Esophagus muscularis mucosa (tissue), 3 donors: ENCODE measurements around the gene GDPD2.

Experiments used
- CTCF ChIP-seq, 3 experiments: fragments of 200-600 bp in 2 of 3; fragments of 450-650 bp in 1 of 3; sonication (generic) in 2 of 3; IDR thresholded peaks; one replicate each; pipeline ENCODE4 v1.5.1; 2017 to 2019; ENCODE audit warnings: antibody characterized with exemption in 3 of 3, mild to moderate bottlenecking in 2 of 3, moderate library complexity in 1 of 3
- POLR2A ChIP-seq: fragments of 450-650 bp; IDR thresholded peaks from one replicate; pipeline ENCODE4 v1.6.1; 2017; ENCODE audit warnings: antibody characterized with exemption, moderate library complexity, mild to moderate bottlenecking, low read depth

- TF ChIP-seq CTCF (IDR thresholded peaks at IDR 0.05) (no peak), POLR2A (no peak)
Measured at GRCh38 chrX:70423936-70424675, 992 bp downstream of the GDPD2 start.
